Activated naive CD8-positive, alpha-beta T cell treated with anti-CD3 and anti-CD28 coated beads, Interleukin-2, amount 50 U/mL, for 24 hours (primary cell): ENCODE data around the gene CLDN8.

Experiments
- ATAC-seq: fragments of 150-1000 bp; cut with Tn5 transposase; one replicate; pipeline ENCODE4 v1.10.0; 2021
- DNase-seq: peaks from one replicate; pipeline ENCODE4 v3.0.0; 2021
- H3K27ac Mint-ChIP-seq: one replicate; pipeline ENCODE4 v1.8.0; 2021; ENCODE audit warnings: mild to moderate bottlenecking, mixed read lengths
- H3K27me3 Mint-ChIP-seq: one replicate; pipeline ENCODE4 v1.8.0; 2021; ENCODE audit warnings: mixed read lengths
- H3K36me3 Mint-ChIP-seq: one replicate; pipeline ENCODE4 v1.8.0; 2021; ENCODE audit warnings: low read depth, mixed read lengths
- H3K4me1 Mint-ChIP-seq: one replicate; pipeline ENCODE4 v1.8.0; 2021; ENCODE audit warnings: mixed read lengths
- H3K4me3 Mint-ChIP-seq: one replicate; pipeline ENCODE4 v1.8.0; 2021; ENCODE audit warnings: mild to moderate bottlenecking, moderate library complexity, mixed read lengths
- H3K9me3 Mint-ChIP-seq: one replicate; pipeline ENCODE4 v1.8.0; 2021; ENCODE audit warnings: mixed read lengths

Gene CLDN8

GRCh38 chr21:30216041-30216723, at the start of gene CLDN8:
Gene CLDN8, minus strand, starts transcription at chr21:30216097. Its CDS starts 172 bp downstream, at chr21:30215925.
- H3K27me3 Mint-ChIP-seq: peaks cover 2% of the 10 kb centered on the region

DNA sequence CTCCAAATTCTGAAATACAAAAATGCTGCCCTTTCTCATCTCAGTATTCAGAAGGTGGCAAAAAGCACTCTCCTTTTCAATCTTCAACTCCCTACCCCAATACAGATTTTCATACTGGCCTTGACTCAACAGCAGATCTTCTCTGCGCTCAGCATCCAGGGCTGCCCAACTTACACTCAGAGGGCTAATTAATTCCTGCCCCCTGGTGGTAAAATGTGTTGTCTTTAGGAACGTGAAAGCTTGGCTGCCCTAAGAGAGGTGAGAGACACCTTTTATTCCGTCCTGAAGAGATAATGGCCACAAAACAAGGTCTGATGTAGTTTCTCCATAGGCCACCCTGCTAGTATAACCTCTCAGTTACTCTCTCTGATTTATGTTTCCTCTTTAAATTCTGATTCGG, 41.9 kb upstream of the CLDN8 start:
- Mint-ChIP-seq H3K9me3 (no peaks in the 10 kb centered on the region), H3K4me3 (no peak overlapping the region), H3K36me3 (no peaks in the 10 kb centered on the region), H3K27me3 (no peaks in the 10 kb centered on the region), H3K4me1 (no peaks in the 10 kb centered on the region), H3K27ac (no peak overlapping the region)
- ATAC-seq: no peak
- DNase-seq: no peak

More at GRCh38 chr21:30216041-30216723, at the start of gene CLDN8:
- Mint-ChIP-seq H3K27ac (no peak within 1 kb of the TSS), H3K9me3 (no peaks in the 10 kb centered on the region), H3K4me3 (no peak within 1 kb of the TSS), H3K36me3 (no peaks in the 10 kb centered on the region), H3K4me1 (no peaks in the 10 kb centered on the region)
- ATAC-seq: no peak
- DNase-seq: no peak

GRCh38 chr21:30256100-30256499, 40.2 kb upstream of the CLDN8 start:
- no peak overlapping the region for H3K27ac Mint-ChIP-seq
- no peaks in the 10 kb centered on the region for H3K27me3 Mint-ChIP-seq
- no peaks in the 10 kb centered on the region for H3K9me3 Mint-ChIP-seq
- H3K36me3 Mint-ChIP-seq: no peaks in the 10 kb centered on the region
- H3K4me3 Mint-ChIP-seq: no peak overlapping the region
- no peaks in the 10 kb centered on the region for H3K4me1 Mint-ChIP-seq
- DNase-seq (no peak), ATAC-seq (no peak)

- DNase-seq (no peak), ATAC-seq (no peak)
- H3K36me3 Mint-ChIP-seq: no peaks in the 10 kb centered on the region
- no peaks in the 10 kb centered on the region for H3K9me3 Mint-ChIP-seq
- no peaks in the 10 kb centered on the region for H3K4me1 Mint-ChIP-seq
- no peak overlapping the region for H3K27ac Mint-ChIP-seq
- no peaks in the 10 kb centered on the region for H3K27me3 Mint-ChIP-seq
- H3K4me3 Mint-ChIP-seq: no peak overlapping the region
These were observed 39.8 kb upstream of the CLDN8 start for GRCh38 chr21:30255679-30256078.

GRCh38 chr21:30251781-30252180, 35.9 kb upstream of the CLDN8 start:
- no peaks in the 10 kb centered on the region for H3K4me1 Mint-ChIP-seq
- no peak for DNase-seq
- ATAC-seq: no peak
- no peak overlapping the region for H3K4me3 Mint-ChIP-seq
- H3K27me3 Mint-ChIP-seq: no peaks in the 10 kb centered on the region
- no peak overlapping the region for H3K27ac Mint-ChIP-seq
- H3K36me3 Mint-ChIP-seq: no peaks in the 10 kb centered on the region
- no peaks in the 10 kb centered on the region for H3K9me3 Mint-ChIP-seq

DNA sequence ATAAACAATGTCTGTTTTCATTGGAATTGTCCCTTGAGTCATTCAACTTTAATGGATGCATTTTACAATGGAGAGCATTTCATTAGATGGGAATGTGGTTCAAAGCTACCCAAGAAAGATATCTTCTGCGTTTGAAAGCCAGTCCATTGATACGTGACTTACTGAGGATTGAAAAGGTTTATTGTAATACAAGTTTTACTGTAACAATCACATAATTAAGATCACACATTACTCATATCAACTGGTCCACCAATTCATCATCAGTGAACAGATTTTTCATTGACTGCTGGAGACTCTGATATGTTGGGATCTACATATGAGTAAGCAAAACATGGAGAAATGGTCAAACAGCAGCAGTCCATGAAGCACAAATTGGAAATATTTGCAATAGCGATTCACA, 34.0 kb upstream of the CLDN8 start:
- Mint-ChIP-seq H3K36me3 (no peaks in the 10 kb centered on the region), H3K27ac (no peak overlapping the region), H3K27me3 (no peaks in the 10 kb centered on the region), H3K4me3 (no peak overlapping the region), H3K4me1 (no peaks in the 10 kb centered on the region), H3K9me3 (no peaks in the 10 kb centered on the region)
- ATAC-seq (no peak), DNase-seq (no peak)

DNA sequence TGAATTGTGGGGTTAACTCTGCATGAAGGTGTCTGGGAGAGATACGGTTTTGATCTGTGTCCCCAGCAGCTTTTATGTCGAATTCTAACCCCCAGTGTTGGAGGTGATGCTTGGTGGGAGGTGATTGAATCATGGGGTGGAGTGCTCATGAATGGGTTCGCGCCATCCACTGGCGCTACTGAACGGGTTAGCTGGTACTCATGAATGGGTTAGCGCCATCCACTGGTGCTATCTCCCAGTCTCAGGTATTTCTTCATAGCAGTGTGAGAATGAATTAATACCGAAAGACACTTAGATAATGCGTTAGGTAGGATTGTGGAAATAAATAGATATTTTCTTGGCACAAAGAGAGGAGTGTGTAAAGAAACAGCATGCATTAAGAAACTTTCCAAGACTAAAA, 32.9 kb upstream of the CLDN8 start:
- Mint-ChIP-seq H3K36me3 (no peaks in the 10 kb centered on the region), H3K27ac (no peak overlapping the region)

GRCh38 chr21:30245061-30245460, 29.2 kb upstream of the CLDN8 start:
- no peaks in the 10 kb centered on the region for H3K4me1 Mint-ChIP-seq
- H3K4me3 Mint-ChIP-seq: no peak overlapping the region
- H3K27ac Mint-ChIP-seq: no peak overlapping the region
- no peak for DNase-seq
- H3K27me3 Mint-ChIP-seq: no peaks in the 10 kb centered on the region
- no peaks in the 10 kb centered on the region for H3K36me3 Mint-ChIP-seq
- no peak for ATAC-seq
- H3K9me3 Mint-ChIP-seq: no peaks in the 10 kb centered on the region

More for the DNA sequence above, 32.9 kb upstream of the CLDN8 start:
- Mint-ChIP-seq H3K27me3 (no peaks in the 10 kb centered on the region), H3K9me3 (no peaks in the 10 kb centered on the region), H3K4me3 (no peak overlapping the region), H3K4me1 (no peaks in the 10 kb centered on the region)
- DNase-seq: no peak
- ATAC-seq: no peak

GRCh38 chr21:30243691-30244090, 27.8 kb upstream of the CLDN8 start:
- DNase-seq (no peak), ATAC-seq (no peak)
- Mint-ChIP-seq H3K27ac (no peak overlapping the region), H3K9me3 (no peaks in the 10 kb centered on the region), H3K36me3 (no peaks in the 10 kb centered on the region), H3K27me3 (no peaks in the 10 kb centered on the region), H3K4me3 (no peak overlapping the region), H3K4me1 (no peaks in the 10 kb centered on the region)

DNA sequence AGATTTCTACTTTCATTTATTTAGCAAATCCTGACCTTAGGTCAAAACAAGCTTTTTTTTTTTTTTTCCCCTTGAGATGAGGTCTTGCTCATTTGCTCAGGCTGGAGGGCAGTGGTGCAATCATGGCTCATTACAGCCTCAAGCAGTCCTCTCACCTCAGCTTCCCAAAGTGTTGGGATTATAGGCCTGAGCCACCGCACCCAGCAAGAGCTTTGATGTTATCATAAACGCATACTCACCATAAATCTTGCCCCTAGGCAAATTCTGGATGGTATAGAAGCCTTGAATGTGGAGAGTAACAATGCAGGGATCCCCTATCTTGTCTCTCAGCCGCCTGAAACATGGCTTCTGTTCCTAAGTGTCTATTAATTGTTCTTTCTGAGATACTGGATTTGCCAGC, 24.8 kb upstream of the CLDN8 start:
- no peaks in the 10 kb centered on the region for H3K4me1 Mint-ChIP-seq
- H3K4me3 Mint-ChIP-seq: no peak overlapping the region
- no peak overlapping the region for H3K27ac Mint-ChIP-seq
- ATAC-seq: no peak
- no peaks in the 10 kb centered on the region for H3K9me3 Mint-ChIP-seq
- DNase-seq: no peak
- H3K36me3 Mint-ChIP-seq: no peaks in the 10 kb centered on the region
- no peaks in the 10 kb centered on the region for H3K27me3 Mint-ChIP-seq

DNA sequence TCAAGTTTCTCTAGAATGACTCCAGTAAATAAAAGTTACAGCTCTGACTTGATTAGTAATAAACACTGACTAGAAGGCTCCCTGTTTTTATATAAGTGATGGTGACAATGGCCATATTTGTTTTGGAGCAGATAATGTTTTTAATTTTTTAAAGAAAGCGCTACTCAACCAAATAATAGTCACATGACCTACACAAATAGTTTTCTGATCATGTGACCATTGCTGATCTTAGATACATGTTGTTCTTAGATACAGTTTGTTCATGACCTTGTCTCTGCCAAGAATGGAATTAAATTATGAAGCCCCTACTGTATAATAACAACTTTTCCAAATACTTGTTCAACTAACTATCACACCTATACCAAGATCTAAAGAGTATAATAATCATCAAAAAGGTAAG, 22.3 kb upstream of the CLDN8 start:
- Mint-ChIP-seq H3K36me3 (no peaks in the 10 kb centered on the region), H3K27me3 (no peaks in the 10 kb centered on the region), H3K4me3 (no peak overlapping the region), H3K4me1 (no peaks in the 10 kb centered on the region), H3K27ac (no peak overlapping the region), H3K9me3 (no peaks in the 10 kb centered on the region)
- ATAC-seq (no peak), DNase-seq (no peak)

DNA sequence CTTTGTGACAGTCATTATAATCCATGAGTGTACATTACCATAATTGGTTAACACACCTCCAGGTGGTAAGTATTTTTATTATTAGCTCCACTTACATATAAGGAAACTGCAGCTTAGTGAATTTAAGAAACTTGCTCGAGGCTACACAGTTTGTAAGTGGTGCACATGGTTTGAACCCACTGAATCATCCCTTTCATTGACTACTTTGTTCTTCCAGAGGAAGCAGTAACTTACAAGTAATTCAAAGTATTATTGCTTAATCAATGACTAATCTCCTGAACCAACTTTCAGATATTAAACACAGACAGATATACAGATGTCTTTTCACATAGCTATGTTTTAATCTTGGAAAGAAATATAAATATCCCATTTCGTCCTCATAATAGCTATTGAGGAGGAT, 18.7 kb upstream of the CLDN8 start:
- no peak overlapping the region for H3K27ac Mint-ChIP-seq
- ATAC-seq: no peak

DNA sequence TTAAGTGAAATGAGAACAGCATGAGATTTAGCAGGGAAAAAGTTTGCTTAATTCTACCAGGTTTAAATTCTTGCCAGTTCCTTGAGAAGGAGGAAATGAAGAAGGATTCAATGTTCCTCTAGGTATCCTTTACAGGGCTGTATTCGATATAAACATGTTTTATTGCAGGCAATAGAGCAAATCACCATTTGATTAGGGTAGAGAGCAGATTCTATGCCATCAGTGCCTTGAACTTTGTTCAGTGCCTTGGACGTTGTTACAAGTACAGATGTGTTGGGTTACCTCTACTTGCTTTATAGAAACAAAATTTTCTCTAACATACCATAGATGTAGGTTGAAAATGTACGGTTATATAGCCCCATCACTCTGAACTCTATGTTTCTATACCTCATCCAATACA, 18.2 kb upstream of the CLDN8 start:
- DNase-seq (no peak), ATAC-seq (no peak)
- no peaks in the 10 kb centered on the region for H3K4me1 Mint-ChIP-seq
- no peaks in the 10 kb centered on the region for H3K9me3 Mint-ChIP-seq
- no peaks in the 10 kb centered on the region for H3K27me3 Mint-ChIP-seq
- H3K36me3 Mint-ChIP-seq: no peaks in the 10 kb centered on the region
- no peak overlapping the region for H3K27ac Mint-ChIP-seq
- H3K4me3 Mint-ChIP-seq: no peak overlapping the region

More for the DNA sequence above, 18.7 kb upstream of the CLDN8 start:
- no peak for DNase-seq
- no peak overlapping the region for H3K4me3 Mint-ChIP-seq
- no peaks in the 10 kb centered on the region for H3K4me1 Mint-ChIP-seq
- H3K27me3 Mint-ChIP-seq: no peaks in the 10 kb centered on the region
- no peaks in the 10 kb centered on the region for H3K36me3 Mint-ChIP-seq
- no peaks in the 10 kb centered on the region for H3K9me3 Mint-ChIP-seq

- no peaks in the 10 kb centered on the region for H3K4me1 Mint-ChIP-seq
- no peaks in the 10 kb centered on the region for H3K9me3 Mint-ChIP-seq
- H3K36me3 Mint-ChIP-seq: no peaks in the 10 kb centered on the region
- no peaks in the 10 kb centered on the region for H3K27me3 Mint-ChIP-seq
- DNase-seq (no peak), ATAC-seq (no peak)
- H3K27ac Mint-ChIP-seq: no peak overlapping the region
- no peak overlapping the region for H3K4me3 Mint-ChIP-seq
These were observed 17.5 kb upstream of the CLDN8 start for GRCh38 chr21:30233228-30234020.

DNA sequence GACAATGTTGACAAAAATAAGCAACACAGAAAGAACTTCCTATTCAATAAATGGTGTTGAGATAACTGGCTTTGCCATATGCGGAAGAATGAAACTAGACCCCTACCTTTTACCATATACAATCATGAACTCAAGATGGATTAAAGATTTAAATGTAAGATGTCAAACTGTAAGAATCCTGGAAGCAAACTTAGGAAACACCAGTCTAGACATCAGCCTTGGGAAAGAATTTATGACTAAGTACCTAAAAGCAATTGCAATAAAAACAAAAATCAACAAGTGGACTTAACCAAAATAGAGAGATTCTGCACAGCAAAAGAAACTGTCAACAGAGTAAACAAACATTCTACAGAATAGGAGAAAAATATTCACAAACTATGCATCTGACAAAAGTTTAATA, 16.1 kb upstream of the CLDN8 start:
- Mint-ChIP-seq H3K9me3 (no peaks in the 10 kb centered on the region), H3K27me3 (no peaks in the 10 kb centered on the region), H3K36me3 (no peaks in the 10 kb centered on the region), H3K4me3 (no peak overlapping the region), H3K4me1 (no peaks in the 10 kb centered on the region), H3K27ac (no peak overlapping the region)
- DNase-seq (no peak), ATAC-seq (no peak)
